ENCODE results near the gene UBTD2. TPM values are rescaled to one million over a fixed set of nuclear protein-coding genes. Genes with fewer than 3 reads are reported as not detected.

UBTD2 gene
- total RNA-seq, 1 experiment from 2014 or later, result 22.6 TPM

- no peak overlapping the region for H3K4me3 ChIP-seq (ENCODE audit: low read length)
- TF ChIP-seq EZH2 (IDR thresholded peaks at IDR 0.05; ENCODE audit: low read length, unreplicated experiment) (no peak), EZH2phosphoT487 (IDR thresholded peaks at IDR 0.05; ENCODE audit: borderline replicate concordance, low read length) (no peak)
- TF ChIP-seq, protein P1, sequence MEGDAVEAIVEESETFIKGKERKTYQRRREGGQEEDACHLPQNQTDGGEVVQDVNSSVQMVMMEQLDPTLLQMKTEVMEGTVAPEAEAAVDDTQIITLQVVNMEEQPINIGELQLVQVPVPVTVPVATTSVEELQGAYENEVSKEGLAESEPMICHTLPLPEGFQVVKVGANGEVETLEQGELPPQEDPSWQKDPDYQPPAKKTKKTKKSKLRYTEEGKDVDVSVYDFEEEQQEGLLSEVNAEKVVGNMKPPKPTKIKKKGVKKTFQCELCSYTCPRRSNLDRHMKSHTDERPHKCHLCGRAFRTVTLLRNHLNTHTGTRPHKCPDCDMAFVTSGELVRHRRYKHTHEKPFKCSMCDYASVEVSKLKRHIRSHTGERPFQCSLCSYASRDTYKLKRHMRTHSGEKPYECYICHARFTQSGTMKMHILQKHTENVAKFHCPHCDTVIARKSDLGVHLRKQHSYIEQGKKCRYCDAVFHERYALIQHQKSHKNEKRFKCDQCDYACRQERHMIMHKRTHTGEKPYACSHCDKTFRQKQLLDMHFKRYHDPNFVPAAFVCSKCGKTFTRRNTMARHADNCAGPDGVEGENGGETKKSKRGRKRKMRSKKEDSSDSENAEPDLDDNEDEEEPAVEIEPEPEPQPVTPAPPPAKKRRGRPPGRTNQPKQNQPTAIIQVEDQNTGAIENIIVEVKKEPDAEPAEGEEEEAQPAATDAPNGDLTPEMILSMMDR (conservative IDR thresholded peaks at IDR 0.05; ENCODE audit: low read depth, low read length), result no peak
- no peak overlapping the region for H3K27ac ChIP-seq (ENCODE audit: low read length)
- H3K9ac ChIP-seq (ENCODE audit: low read length), result no peak overlapping the region
- H4K20me1 ChIP-seq (ENCODE audit: low read length), result peaks cover 15% of the 10 kb centered on the region; the same call in 1 of the 2 replicates
- H3K27me3 ChIP-seq (ENCODE audit: low read length), result no peaks in the 10 kb centered on the region
- intact Hi-C loops (cut with micrococcal nuclease), result loop anchor here (5.0 kb wide), 1 partner anchor 46 kb away; the partner anchor contains the start of gene UBTD2
- H3K36me3 ChIP-seq (ENCODE audit: low read depth, low read length), result peaks cover 11% of the 10 kb centered on the region
- no peaks in the 10 kb centered on the region for H3F3A ChIP-seq (ENCODE audit: low read length, unreplicated experiment)
- no peaks in the 10 kb centered on the region for H3K9me3 ChIP-seq (ENCODE audit: low read length)
- DNase-seq, result no peak
- ChIA-PET CTCF (interaction anchor here (0.5 kb wide), 2 partner anchors 177 to 226 kb away, joined by 5 to 11 read pairs; no protein-coding TSS in a partner anchor), POLR2A (ENCODE audit: unreplicated experiment) (no interaction called here)
- no TSS peak for BruUV-seq (replicated peaks)
- H3K79me2 ChIP-seq (ENCODE audit: low read length), result peaks cover 38% of the 10 kb centered on the region
- no peak overlapping the region for H2AFZ ChIP-seq (ENCODE audit: low read length)
- H3K9me2 ChIP-seq (replicated peaks; ENCODE audit: low read length), result no peaks in the 10 kb centered on the region
- no peak for ATAC-seq
- no peak overlapping the region for H3K4me2 ChIP-seq (ENCODE audit: low read length)
- no peaks in the 10 kb centered on the region for H3K4me1 ChIP-seq (ENCODE audit: insufficient read depth, low read length)
Measured at GRCh38 chr5:172235827-172236736, 47.5 kb downstream of the UBTD2 start.

- Histone ChIP-seq H3K4me1 (ENCODE audit: insufficient read depth, low read length) (no peaks in the 10 kb centered on the region), H3K36me3 (ENCODE audit: low read depth, low read length) (peaks cover 13% of the 10 kb centered on the region), H3K79me2 (ENCODE audit: low read length) (peaks cover 38% of the 10 kb centered on the region), H3K27me3 (ENCODE audit: low read length) (no peaks in the 10 kb centered on the region), H3F3A (ENCODE audit: low read length, unreplicated experiment) (no peaks in the 10 kb centered on the region), H2AFZ (ENCODE audit: low read length) (no peak overlapping the region), H3K4me3 (ENCODE audit: low read length) (no peak overlapping the region), H3K4me2 (ENCODE audit: low read length) (no peak overlapping the region), H3K9ac (ENCODE audit: low read length) (no peak overlapping the region), H3K9me3 (ENCODE audit: low read length) (no peaks in the 10 kb centered on the region), H4K20me1 (ENCODE audit: low read length) (peaks cover 15% of the 10 kb centered on the region; the same call in 1 of the 2 replicates), H3K27ac (ENCODE audit: low read length) (no peak overlapping the region), H3K9me2 (replicated peaks; ENCODE audit: low read length) (no peaks in the 10 kb centered on the region)
- POLR2A ChIA-PET (ENCODE audit: unreplicated experiment), result no interaction called here
- CTCF ChIA-PET, result interaction anchor here (0.5 kb wide), 1 partner anchor 227 kb away, joined by 11 read pairs; no protein-coding TSS in a partner anchor
- TF ChIP-seq, protein P1 (conservative IDR thresholded peaks at IDR 0.05; ENCODE audit: low read depth, low read length), result no peak
- no peak for TF ChIP-seq EZH2 (IDR thresholded peaks at IDR 0.05; ENCODE audit: low read length, unreplicated experiment)
- no peak for TF ChIP-seq EZH2phosphoT487 (IDR thresholded peaks at IDR 0.05; ENCODE audit: borderline replicate concordance, low read length)
- no TSS peak for BruUV-seq (replicated peaks)
- ATAC-seq (no peak; the same call in 1 of the 2 replicates), DNase-seq (no peak)
- intact Hi-C loops (cut with micrococcal nuclease), result loop anchor here (5.0 kb wide), 1 partner anchor 47 kb away; the partner anchor contains the start of gene UBTD2
Measured at GRCh38 chr5:172235132-172235780, 48.3 kb downstream of the UBTD2 start.

Measured in PC-3 (cell line).